Measurements from ENCODE around the gene AHI1.

The AHI1 gene

GRCh38 chr6:135434095-135434494 lies 63.4 kb downstream of the AHI1 start:
- CTCF ChIA-PET, result interaction anchor here (0.5 to 2.5 kb wide), 4 partner anchors 10 to 356 kb away, joined by 4 to 11 read pairs (median 7); no protein-coding TSS in a partner anchor
- H3K36me3 ChIP-seq (ENCODE audit: control insufficient read depth in 2 of 2, insufficient read depth in 1 of 2, low read length in 2 of 2), result peaks cover 4 to 25% of the 10 kb centered on the region in 2 experiments

GRCh38 chr6:135428078-135428477 lies 69.5 kb downstream of the AHI1 start:
- no peak overlapping the region for H3K4me3 ChIP-seq (ENCODE audit: low read depth, low read length)
- H3K36me3 ChIP-seq (ENCODE audit: control insufficient read depth in 2 of 2, insufficient read depth in 1 of 2, low read length in 2 of 2), result no peaks in the 10 kb centered on the region
- ChIA-PET CTCF (interaction anchor here (0.7 kb wide), 1 partner anchor 284 kb away, joined by 3 read pairs; no protein-coding TSS in a partner anchor), POLR2A (interaction anchor here (0.6 kb wide), 1 partner anchor 9 kb away, joined by 4 read pairs; no protein-coding TSS in a partner anchor)
- no peaks in the 10 kb centered on the region for H3K9me3 ChIP-seq (ENCODE audit: control insufficient read depth, insufficient read depth, low read depth, low read length)
- H3K27ac ChIP-seq (ENCODE audit: extremely low read depth, low read depth, low read length), result no peak overlapping the region
- H3K4me1 ChIP-seq (ENCODE audit: control insufficient read depth, insufficient read depth, low read length), result no peaks in the 10 kb centered on the region
- TF ChIP-seq, protein P1, sequence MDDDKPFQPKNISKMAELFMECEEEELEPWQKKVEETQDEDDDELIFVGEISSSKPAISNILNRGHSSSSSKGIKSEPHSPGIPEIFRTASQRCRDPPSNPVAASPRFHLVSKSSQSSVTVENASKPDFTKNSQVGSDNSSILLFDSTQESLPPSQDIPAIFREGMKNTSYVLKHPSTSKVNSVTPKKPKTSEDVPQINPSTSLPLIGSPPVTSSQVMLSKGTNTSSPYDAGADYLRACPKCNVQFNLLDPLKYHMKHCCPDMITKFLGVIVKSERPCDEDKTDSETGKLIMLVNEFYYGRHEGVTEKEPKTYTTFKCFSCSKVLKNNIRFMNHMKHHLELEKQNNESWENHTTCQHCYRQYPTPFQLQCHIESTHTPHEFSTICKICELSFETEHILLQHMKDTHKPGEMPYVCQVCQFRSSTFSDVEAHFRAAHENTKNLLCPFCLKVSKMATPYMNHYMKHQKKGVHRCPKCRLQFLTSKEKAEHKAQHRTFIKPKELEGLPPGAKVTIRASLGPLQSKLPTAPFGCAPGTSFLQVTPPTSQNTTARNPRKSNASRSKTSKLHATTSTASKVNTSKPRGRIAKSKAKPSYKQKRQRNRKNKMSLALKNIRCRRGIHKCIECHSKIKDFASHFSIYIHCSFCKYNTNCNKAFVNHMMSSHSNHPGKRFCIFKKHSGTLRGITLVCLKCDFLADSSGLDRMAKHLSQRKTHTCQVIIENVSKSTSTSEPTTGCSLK (tag by site-specific recombination; IDR thresholded peaks at IDR 0.05), result no peak
- TF ChIP-seq, protein P2, sequence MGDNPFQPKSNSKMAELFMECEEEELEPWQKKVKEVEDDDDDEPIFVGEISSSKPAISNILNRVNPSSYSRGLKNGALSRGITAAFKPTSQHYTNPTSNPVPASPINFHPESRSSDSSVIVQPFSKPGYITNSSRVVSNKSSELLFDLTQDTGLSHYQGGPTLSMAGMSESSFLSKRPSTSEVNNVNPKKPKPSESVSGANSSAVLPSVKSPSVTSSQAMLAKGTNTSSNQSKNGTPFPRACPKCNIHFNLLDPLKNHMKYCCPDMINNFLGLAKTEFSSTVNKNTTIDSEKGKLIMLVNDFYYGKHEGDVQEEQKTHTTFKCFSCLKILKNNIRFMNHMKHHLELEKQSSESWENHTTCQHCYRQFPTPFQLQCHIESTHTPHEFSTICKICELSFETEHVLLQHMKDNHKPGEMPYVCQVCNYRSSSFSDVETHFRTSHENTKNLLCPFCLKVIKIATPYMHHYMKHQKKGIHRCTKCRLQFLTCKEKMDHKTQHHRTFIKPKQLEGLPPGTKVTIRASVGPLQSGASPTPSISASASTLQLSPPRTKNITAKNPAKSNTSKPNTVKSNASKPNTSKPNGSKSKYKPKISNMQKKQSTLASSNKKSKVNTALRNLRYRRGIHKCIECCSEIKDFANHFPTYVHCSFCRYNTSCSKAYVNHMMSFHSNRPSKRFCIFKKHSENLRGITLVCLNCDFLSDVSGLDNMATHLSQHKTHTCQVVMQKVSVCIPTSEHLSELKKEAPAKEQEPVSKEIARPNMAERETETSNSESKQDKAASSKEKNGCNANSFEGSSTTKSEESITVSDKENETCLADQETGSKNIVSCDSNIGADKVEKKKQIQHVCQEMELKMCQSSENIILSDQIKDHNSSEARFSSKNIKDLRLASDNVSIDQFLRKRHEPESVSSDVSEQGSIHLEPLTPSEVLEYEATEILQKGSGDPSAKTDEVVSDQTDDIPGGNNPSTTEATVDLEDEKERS (tag by site-specific recombination; IDR thresholded peaks at IDR 0.05), result no peak
- TF ChIP-seq ZNF335 (tag by site-specific recombination; conservative IDR thresholded peaks at IDR 0.05), result no peak
- TF ChIP-seq, protein P3, sequence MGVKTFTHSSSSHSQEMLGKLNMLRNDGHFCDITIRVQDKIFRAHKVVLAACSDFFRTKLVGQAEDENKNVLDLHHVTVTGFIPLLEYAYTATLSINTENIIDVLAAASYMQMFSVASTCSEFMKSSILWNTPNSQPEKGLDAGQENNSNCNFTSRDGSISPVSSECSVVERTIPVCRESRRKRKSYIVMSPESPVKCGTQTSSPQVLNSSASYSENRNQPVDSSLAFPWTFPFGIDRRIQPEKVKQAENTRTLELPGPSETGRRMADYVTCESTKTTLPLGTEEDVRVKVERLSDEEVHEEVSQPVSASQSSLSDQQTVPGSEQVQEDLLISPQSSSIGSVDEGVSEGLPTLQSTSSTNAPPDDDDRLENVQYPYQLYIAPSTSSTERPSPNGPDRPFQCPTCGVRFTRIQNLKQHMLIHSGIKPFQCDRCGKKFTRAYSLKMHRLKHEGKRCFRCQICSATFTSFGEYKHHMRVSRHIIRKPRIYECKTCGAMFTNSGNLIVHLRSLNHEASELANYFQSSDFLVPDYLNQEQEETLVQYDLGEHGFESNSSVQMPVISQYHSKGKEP (tag by site-specific recombination; IDR thresholded peaks at IDR 0.05), result no peak
- no peak for TF ChIP-seq ZIC2 (tag by site-specific recombination; IDR thresholded peaks at IDR 0.05)
- no peak for TF ChIP-seq ZSCAN30 (tag by site-specific recombination; IDR thresholded peaks at IDR 0.05)
- TF ChIP-seq ZNF530 (tag by site-specific recombination; IDR thresholded peaks at IDR 0.05; ENCODE audit: low read depth), result no peak
- TF ChIP-seq, protein P4, sequence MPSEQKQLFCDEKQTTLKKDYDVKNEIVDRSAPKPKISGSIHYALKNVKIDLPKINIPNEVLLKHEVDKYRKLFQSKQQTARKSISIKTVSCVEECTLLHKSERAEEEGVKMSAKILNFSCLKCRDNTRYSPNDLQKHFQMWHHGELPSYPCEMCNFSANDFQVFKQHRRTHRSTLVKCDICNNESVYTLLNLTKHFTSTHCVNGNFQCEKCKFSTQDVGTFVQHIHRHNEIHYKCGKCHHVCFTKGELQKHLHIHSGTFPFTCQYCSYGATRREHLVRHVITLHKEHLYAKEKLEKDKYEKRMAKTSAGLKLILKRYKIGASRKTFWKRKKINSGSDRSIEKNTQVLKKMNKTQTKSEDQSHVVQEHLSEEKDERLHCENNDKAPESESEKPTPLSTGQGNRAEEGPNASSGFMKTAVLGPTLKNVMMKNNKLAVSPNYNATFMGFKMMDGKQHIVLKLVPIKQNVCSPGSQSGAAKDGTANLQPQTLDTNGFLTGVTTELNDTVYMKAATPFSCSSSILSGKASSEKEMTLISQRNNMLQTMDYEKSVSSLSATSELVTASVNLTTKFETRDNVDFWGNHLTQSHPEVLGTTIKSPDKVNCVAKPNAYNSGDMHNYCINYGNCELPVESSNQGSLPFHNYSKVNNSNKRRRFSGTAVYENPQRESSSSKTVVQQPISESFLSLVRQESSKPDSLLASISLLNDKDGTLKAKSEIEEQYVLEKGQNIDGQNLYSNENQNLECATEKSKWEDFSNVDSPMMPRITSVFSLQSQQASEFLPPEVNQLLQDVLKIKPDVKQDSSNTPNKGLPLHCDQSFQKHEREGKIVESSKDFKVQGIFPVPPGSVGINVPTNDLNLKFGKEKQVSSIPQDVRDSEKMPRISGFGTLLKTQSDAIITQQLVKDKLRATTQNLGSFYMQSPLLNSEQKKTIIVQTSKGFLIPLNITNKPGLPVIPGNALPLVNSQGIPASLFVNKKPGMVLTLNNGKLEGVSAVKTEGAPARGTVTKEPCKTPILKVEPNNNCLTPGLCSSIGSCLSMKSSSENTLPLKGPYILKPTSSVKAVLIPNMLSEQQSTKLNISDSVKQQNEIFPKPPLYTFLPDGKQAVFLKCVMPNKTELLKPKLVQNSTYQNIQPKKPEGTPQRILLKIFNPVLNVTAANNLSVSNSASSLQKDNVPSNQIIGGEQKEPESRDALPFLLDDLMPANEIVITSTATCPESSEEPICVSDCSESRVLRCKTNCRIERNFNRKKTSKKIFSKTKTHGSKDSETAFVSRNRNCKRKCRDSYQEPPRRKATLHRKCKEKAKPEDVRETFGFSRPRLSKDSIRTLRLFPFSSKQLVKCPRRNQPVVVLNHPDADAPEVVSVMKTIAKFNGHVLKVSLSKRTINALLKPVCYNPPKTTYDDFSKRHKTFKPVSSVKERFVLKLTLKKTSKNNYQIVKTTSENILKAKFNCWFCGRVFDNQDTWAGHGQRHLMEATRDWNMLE (tag by site-specific recombination; conservative IDR thresholded peaks at IDR 0.05; ENCODE audit: low read depth), result no peak

More at GRCh38 chr6:135434095-135434494, 63.4 kb downstream of the AHI1 start:
- TF ChIP-seq ZNF596 (tag by site-specific recombination; IDR thresholded peaks at IDR 0.05) (no peak), ZNF670 (tag by site-specific recombination; IDR thresholded peaks at IDR 0.05; ENCODE audit: low read depth) (no peak), KLF17 (tag by site-specific recombination; IDR thresholded peaks at IDR 0.05) (no peak), ZNF19 (tag by site-specific recombination; IDR thresholded peaks at IDR 0.05; ENCODE audit: low read depth) (no peak), ZNF366 (tag by site-specific recombination; conservative IDR thresholded peaks at IDR 0.05) (no peak), ZNF837 (tag by site-specific recombination; IDR thresholded peaks at IDR 0.05) (no peak)
- TF ChIP-seq, protein P4 (tag by site-specific recombination; conservative IDR thresholded peaks at IDR 0.05; ENCODE audit: low read depth), result no peak
- Histone ChIP-seq H3K27ac (ENCODE audit: extremely low read depth, low read depth, low read length) (no peak overlapping the region), H3K4me1 (ENCODE audit: control insufficient read depth, insufficient read depth, low read length) (no peaks in the 10 kb centered on the region), H3K9me3 (ENCODE audit: control insufficient read depth, insufficient read depth, low read depth, low read length) (no peaks in the 10 kb centered on the region), H3K4me3 (ENCODE audit: low read depth, low read length) (no peak overlapping the region)
- POLR2A ChIA-PET, result no interaction called here

All from HEK293 (cell line).